ENCODE results near the gene SLC10A1.
"Not testable (repeated sequence)": the region's sequence is repeated elsewhere in the genome, so short reads cannot be mapped to it uniquely, and the experiment has no call there.

Gene SLC10A1

GRCh38 chr14:69796797-69797500 is at the start of gene SLC10A1:
Gene SLC10A1, minus strand, starts transcription at chr14:69797241. Its CDS starts 86 bp downstream, at chr14:69797155.
- DNase-seq, result no peak

DNA sequence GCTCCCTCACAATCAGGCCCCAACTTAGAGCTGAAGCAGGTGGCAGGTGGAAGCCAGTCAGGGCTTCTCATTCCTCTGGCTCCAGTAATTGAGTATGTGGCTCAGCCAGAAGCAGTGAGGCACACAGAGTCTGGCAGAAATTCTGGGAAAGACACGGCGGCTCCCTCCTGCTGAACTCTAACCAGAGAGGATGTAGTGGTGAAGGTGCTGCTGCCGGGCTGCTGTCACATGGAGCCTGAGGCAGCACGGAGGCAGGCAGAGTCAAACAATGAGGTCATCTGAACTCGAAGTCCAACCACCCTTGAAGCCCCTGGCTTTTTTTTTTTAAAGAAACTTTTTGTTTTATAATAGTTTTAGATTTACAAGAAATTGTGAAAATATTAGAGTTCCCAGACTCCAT is 48.7 kb upstream of the SLC10A1 start:
- no peak for DNase-seq

- DNase-seq, result no peak
Measured at GRCh38 chr14:69845050-69845581, 48.1 kb upstream of the SLC10A1 start.

GRCh38 chr14:69844171-69844570 is 47.1 kb upstream of the SLC10A1 start:
- DNase-seq, result no peak

DNA sequence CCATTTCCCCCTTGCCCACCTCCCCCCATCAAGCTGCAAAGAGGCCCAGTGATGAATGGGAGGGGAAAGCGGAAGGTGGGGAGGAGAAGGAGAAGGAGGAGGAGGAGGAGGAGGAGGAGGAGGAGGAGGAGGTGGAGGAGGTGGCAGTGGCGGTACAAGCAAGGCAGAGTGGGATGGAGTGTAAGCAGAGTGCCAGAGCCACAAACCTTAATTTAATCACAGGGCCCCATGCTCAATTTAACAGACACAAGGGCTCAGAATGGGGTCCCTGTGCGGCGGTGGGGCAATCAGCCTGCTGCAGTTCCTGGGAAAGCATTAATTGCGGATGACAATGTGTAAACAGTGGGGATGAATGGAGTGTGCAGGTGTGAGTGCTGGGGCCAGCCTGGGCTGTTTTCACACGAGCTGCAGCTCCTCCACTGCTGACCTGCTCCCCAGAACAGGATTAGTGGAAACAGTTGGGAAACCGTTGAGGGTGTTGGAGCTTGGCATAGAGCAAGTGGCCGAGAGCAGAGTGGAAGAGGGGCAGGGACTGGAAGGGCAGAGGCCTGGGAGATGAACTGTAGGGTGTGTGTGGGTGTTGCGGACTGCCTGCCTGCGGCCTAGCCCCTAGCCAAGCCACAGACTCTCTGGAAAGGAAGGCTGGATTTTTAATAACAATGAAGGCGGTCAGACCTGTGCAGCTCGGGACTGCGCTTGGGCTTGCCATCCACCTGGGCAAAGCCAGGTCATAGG is 45.8 kb upstream of the SLC10A1 start:
- no peak for DNase-seq

DNA sequence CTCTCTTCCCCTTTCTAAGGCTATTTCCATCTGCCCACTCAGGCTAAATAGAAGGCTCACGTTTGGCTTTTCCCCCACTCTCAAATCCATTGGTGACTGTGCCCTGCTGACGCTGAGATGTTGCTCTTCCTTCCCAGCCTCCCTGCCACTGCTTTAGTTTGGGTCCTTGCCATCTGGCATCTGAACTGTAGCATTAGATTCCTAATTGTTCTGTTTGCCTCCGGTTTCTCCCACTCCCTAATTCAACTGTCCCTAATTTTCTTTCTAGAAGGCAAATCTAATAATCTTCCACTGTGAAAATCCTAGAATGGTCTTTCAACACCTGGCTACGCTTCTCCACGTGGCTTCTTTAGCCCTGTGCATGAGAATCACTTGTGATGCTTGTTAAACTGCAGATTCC is 44.6 kb upstream of the SLC10A1 start:
- no peak for DNase-seq

DNA sequence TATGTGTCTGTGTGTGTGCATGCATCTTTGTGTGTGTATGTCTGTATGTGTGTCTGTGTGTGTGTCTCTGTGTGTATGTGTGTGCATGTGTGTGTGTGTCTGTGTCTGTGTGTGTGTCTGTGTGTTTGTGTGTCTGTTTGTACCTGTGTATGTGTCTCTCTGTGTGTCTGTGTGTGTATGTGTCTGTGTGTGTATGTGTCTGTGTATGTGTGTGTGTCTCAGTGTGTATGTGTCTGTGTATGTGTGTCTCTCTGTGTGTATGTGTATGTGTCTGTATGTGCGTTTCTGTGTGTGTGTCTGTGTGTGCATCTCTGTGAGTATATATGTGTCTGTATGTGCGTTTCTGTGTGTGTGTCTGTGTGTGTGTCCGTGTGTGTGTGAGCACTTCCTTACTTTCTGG is 42.6 kb upstream of the SLC10A1 start:
- DNase-seq, result no peak

DNA sequence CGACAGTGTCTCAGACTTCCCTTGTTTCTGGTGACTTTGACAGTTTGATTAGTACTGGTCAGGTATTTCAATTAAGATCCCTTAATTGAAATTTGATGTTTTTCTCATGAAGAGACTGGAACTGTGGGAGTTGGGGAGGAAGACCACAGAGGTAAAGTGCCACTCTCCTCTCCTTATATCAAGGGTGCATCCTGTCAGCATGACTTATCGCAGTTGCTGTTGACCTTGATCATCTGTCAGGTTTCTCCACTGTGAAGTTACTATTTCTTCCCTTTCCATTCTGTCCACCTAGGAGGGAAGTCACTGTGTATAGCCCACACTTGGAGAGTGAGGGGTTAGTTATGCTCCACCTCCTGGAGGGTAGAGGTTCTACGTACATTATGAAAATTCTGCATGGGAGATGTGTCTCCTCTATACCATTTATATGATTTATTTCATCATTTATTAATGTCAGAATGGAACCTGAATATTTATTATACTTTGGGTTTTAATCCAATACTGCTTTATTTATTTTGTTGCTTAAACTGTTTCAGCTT is 41.9 kb upstream of the SLC10A1 start:
- DNase-seq, result no peak

DNA sequence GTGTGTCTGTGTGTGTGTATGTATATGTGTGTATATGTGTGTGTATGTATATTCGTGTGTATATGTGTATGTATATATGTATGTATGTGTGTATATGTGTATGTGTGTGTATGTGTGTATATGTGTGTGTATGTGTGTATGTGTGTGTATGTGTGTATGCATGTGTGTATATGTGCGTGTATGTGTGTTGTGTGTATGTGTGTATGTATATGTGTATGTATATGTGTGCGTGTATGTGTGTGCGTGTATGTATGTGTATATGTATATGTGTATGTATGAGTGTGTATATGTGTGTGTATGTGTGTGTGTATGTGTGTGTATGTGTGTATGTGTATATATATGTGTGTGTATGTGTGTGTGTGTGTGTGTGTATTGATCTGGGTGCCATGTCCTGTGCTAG is 31.8 kb upstream of the SLC10A1 start:
- DNase-seq, result no peak

DNA sequence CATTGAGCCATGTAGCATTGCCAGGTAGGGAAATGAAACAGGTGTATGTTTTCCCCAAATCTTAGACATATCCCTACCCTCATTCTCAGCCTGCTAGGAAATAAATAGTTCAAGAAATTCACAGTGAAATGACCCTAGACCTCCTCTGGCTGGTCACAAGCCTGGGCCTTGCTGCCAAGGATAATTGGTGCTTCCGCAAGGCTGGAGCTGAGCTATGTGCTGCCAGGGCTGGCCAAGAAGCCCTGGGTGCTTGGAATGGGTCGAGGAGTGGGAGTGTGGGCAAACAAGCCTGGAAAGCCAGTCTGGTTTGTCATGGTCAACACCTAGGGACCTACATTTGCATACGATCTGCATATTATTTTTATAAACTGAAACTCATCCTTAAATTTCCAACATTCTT is 31.3 kb upstream of the SLC10A1 start:
- no peak for DNase-seq

DNA sequence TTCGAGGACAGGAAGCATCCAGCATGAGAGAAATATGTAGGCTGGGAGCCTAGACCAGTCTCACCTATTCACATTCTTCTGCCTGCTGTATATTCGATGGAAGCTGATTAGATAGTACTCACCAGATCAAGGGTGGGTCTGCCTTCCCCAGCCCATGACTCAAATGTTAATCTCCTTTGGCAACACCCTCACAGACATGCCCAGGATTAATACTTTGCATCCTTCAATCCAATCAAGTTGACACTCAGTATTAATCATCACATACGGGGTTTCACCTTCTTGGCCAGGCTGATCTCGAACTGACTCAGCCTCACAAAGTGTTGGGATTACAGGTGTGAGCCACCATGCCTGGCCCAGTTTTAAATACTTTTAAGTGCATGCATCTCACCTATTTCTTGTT is 30.5 kb upstream of the SLC10A1 start:
- peak; percentile 29 for DNase-seq

DNA sequence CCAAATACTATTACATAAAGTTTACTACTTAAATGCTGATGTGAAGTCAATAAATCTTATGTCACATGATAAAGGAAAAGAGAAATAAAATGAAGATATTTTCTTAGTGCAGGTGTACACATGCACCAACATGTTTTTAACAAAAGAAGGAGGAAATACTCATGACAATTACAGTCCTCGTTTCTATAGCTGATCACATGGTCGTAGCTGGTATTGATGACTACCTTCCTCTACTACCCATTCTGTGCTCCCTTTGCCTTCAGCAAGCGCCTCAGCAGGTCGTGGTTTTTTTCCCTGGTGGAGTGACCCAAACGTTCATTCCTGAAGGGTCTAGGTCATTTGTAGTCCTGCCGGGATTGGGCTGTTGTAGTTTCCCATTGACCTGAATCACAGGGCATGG is 25.4 kb upstream of the SLC10A1 start:
- DNase-seq, result no peak

DNA sequence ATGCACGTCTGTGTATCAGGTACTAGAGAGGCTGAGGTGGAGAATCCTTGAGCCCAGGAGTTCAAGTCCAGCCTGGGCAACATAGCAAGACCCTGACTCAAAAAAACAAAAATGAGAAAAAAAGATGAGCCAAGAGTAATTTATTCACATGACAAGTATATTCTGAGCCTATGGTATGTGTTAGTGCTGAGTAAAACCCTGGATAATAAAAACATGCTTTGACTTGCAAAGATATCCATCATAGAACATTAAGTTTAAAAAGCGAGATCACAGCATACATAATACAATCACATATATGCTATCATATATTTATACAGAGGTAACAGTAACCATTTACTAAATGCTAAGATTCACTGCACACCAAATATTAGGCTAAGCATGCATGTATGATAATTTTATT is 23.9 kb upstream of the SLC10A1 start:
- no peak for DNase-seq

DNA sequence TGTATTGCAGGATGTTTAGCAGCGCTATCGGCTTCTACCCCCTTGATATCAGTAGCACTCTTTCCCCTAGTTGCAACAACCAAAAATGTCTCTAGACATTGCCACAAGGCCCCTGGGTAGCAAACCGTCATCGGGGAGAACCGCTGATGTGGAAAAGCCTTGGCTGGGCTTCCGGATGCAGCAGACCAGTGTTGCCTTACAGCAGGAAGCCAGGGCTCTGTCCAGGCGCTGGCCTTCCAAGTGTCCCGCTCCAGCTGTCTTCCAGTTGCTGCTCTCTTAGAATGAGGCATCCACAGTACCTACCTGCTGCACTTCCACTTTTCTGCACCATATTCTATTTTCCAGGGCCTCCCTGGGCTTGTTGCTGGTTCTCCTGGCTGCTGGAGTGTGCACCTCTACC is 22.6 kb upstream of the SLC10A1 start:
- no peak for DNase-seq

GRCh38 chr14:69818758-69819191 is 21.7 kb upstream of the SLC10A1 start:
- DNase-seq, result peak; percentile 47

DNA sequence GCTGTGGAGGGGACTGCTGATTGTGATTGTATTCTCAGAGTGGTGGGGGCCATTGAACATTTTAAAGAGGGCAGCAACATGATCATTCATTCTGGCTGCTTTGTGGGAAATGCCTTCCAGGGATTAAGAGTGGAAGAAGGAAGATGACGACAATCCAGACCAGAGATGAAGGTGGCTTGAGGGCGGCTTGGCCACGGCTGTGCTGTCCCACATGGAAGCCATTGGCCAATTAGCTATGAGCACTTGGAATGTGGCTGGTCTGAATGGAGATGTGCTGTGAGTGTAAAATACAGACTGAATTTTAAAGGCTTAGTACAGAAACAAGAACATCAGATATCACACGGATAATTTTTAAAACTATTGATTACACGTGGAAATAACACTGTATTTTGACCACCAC is 19.2 kb upstream of the SLC10A1 start:
- DNase-seq, result no peak

DNA sequence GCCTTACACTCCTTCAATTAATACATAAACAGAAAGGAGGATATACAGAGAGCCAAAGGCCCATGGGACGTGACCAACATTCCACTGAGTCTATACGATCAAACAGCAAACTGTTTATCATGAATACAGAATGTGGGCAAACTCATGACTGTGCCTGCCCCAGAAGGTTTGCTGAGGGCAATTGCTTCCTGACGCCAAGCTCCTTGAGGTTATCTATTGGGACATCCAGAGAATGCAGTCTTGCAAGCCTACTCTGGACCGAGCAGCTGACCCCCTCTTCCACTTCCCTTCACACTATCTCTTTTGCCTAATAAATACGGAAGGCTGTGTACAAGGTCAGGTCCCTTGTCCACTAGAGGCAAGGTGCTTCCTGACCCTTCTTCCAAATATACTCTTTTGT is 18.5 kb upstream of the SLC10A1 start:
- DNase-seq, result no peak

DNA sequence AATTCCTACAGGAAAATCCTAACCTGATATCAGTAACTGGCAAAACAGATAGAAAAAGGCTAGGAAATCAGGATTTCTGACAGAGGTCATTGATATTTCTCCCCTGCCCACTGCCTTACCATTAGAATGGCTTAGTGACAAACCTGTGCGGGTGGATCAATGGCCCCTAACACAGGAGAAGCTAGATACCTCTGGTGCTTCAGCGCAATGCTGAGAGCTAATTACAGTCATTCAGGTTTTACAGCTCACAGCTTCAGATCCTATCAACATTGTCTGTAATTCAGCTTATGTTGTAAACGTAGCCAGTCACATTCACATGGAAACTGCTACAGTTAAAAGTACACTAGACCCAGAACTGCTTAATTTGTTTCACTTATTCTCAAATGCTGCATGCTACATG is 17.4 kb upstream of the SLC10A1 start:
- no peak for DNase-seq

GRCh38 chr14:69813346-69813745 is 16.3 kb upstream of the SLC10A1 start:
- not testable (repeated sequence) for DNase-seq

DNA sequence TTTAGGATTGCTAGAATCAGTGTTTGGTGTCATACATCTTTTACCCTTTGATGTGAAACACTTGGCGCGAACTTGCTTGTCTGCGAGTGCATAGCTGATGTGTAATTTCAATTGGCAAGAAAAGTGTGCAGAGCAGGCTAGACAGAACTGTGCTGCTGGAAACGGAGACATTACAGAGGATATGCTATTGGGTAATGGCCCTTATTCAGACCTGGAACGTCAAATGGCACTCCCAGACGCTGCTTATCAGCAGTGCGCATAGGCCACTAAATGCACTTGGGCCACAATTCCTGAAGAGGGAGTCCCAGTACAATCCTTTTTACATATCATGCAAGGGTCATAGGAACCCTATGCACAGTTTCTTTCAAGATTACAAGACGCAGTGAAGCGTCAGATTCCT is 15.7 kb upstream of the SLC10A1 start:
- no peak for DNase-seq

- no peak for DNase-seq
Measured at GRCh38 chr14:69811868-69812252, 14.8 kb upstream of the SLC10A1 start.

GRCh38 chr14:69811227-69811867 is 14.3 kb upstream of the SLC10A1 start:
- no peak for DNase-seq

All from stimulated activated CD4-positive, alpha-beta T cell treated with anti-CD3 and anti-CD28 coated beads, Interleukin-15, amount 100 ng/mL, for 24 hours (primary cell).